PC-9 (cell line): ENCODE measurements around the gene ERBB2. TPM values are rescaled to one million over a fixed set of nuclear protein-coding genes. Genes with fewer than 3 reads are reported as not detected.

Experiments used
- BruUV-seq: library from RNA; stranded (reverse); fragments of 400-500 nt; replicated peaks from 2 replicates; lab custom pipeline; 2021; lab: Mats Ljungman, UMichigan
- CTCF ChIA-PET: fragments of 300-600 bp; sonication (Branson Sonifier 250); formaldehyde crosslinking; loops from one replicate; lab custom pipeline; 2022; ENCODE audit warnings: antibody characterized with exemption; lab: Charles Lee
- POLR2A ChIA-PET: fragments of 300-600 bp; sonication (Branson Sonifier 250); formaldehyde crosslinking; loops from one replicate; lab custom pipeline; 2022; ENCODE audit warnings: antibody characterized with exemption; ENCODE audit not compliant: unreplicated experiment; lab: Charles Lee
- DNase-seq, 2 experiments: peaks; one replicate each; pipeline versions ENCODE4 v3.0.0 to v3.0.0-alpha.2; 2015 to 2022; ENCODE audit warnings: mixed read lengths in 1 of 2
- H2AFZ ChIP-seq: fragments of 200-600 bp; sonication (generic); 2 replicates; pipeline ENCODE4 v1.8.1; 2017; ENCODE audit warnings: antibody characterized with exemption
- H3F3A ChIP-seq: fragments of 200-600 bp; sonication (generic); 2 replicates; pipeline ENCODE4 v1.8.1; 2017; ENCODE audit warnings: antibody characterized with exemption, mild to moderate bottlenecking, low read depth; ENCODE audit not compliant: insufficient read depth
- H3K27ac ChIP-seq: fragments of 200-600 bp; sonication (generic); 2 replicates; pipeline ENCODE4 v1.6.1; 2016; ENCODE audit warnings: mixed run types
- H3K27me3 ChIP-seq: fragments of 200-600 bp; sonication (generic); 2 replicates; pipeline ENCODE4 v1.6.1; 2016; ENCODE audit warnings: low read depth, mixed run types; ENCODE audit not compliant: insufficient read depth
- H3K36me3 ChIP-seq: fragments of 200-600 bp; sonication (generic); 2 replicates; pipeline ENCODE4 v1.6.1; 2016; ENCODE audit warnings: low read depth, mixed run types
- H3K4me1 ChIP-seq: fragments of 200-600 bp; sonication (generic); replicated peaks from 2 replicates; pipeline ENCODE4 v1.6.1; 2016; ENCODE audit warnings: mixed run types; ENCODE audit not compliant: insufficient read depth
- H3K4me2 ChIP-seq: fragments of 200-600 bp; sonication (generic); 2 replicates; pipeline ENCODE4 v1.6.1; 2017; ENCODE audit warnings: mixed run types
- H3K4me3 ChIP-seq: fragments of 200-600 bp; sonication (generic); 2 replicates; pipeline ENCODE4 v1.6.1; 2016; ENCODE audit warnings: mixed run types
- H3K79me2 ChIP-seq: fragments of 200-600 bp; sonication (generic); 2 replicates; pipeline ENCODE4 v1.6.1; 2017; ENCODE audit warnings: low read depth, mixed run types
- H3K9me2 ChIP-seq: fragments of 200-600 bp; sonication (generic); 2 replicates; pipeline ENCODE4 v1.8.1; 2017; ENCODE audit warnings: mild to moderate bottlenecking; ENCODE audit not compliant: insufficient read depth
- H3K9me3 ChIP-seq: fragments of 200-600 bp; sonication (generic); 2 replicates; pipeline ENCODE4 v1.8.1; 2016; ENCODE audit warnings: low read depth; ENCODE audit not compliant: insufficient read depth
- H4K20me1 ChIP-seq: fragments of 200-600 bp; sonication (generic); 2 replicates; pipeline ENCODE4 v1.8.1; 2017; ENCODE audit not compliant: insufficient read depth
- CTCF ChIP-seq: fragments of 200-600 bp; sonication (generic); conservative IDR thresholded peaks from 2 replicates; pipeline ENCODE4 v1.6.1; 2017; ENCODE audit warnings: mixed run types, antibody characterized with exemption, mild to moderate bottlenecking, moderate library complexity
- EZH2 ChIP-seq: fragments of 200-600 bp; sonication (generic); IDR thresholded peaks from 2 replicates; pipeline ENCODE4 v1.8.0; 2017; ENCODE audit warnings: antibody characterized with exemption, low read depth
- intact Hi-C: fragments of 100-400 bp; cut with micrococcal nuclease; formaldehyde crosslinking; loops from one replicate; pipeline ENCODE4 v1.10.0; 2022; ENCODE audit not compliant: unreplicated experiment
- total RNA-seq: library from RNA; stranded (reverse); gene quantifications from 2 replicates; pipeline ENCODE4 v1.2.3, GENCODE V29; 2021

Gene ERBB2
- total RNA-seq, 1 experiment from 2014 or later = 90.6 TPM

DNA sequence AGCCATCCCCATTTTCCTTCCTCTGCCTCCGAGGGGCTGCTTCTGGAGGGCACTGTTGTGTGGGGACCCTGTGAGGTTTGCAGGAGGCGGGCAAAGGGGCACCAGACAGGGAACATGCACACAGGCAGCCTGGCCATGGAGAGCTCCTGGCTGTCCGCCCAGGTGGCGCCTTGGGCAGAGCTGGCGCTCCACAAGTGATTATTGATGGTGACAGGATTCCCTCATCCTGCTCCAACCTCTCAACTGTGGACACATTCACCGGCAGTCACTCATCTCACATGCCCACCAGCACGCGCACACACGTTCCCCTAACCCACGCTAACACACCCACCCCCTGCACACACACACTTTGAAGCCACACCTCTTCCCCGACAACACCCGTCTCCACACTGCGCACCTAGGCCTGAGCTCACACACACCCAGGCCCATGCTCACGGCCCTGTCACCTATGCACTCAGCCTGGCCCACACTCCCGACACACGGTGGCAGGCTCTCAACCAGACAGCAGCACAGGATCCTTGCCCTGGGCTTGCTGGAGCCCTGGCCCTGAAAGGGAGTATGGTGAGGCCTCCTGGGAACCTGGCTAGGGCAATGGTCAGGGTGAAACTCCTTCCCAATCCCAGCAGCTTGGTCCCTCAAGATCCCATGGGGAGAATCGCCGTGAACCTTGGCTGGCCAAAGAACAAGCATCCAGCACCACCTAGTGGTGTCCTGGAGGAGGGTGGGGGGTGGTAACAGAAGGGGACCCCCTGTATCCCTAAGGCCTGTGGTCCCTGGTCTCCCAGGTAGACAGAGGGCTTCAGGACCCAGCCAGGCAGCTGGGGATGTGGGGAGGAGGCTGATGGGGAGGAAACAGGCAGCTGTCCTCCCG is 28.0 kb upstream of the ERBB2 start:
- no peak overlapping the region for H2AFZ ChIP-seq
- TF ChIP-seq EZH2 (no peak), CTCF (peak; percentile 63)
- H3K27me3 ChIP-seq = no peaks in the 10 kb centered on the region
- BruUV-seq = no TSS peak
- H4K20me1 ChIP-seq = no peaks in the 10 kb centered on the region
- no peaks in the 10 kb centered on the region for H3K79me2 ChIP-seq
- no peak overlapping the region for H3K4me2 ChIP-seq
- no peaks in the 10 kb centered on the region for H3K9me2 ChIP-seq
- POLR2A ChIA-PET = interaction anchor here (0.9 kb wide), 1 partner anchor 58 kb away, joined by 3 read pairs; no protein-coding TSS in a partner anchor
- H3K36me3 ChIP-seq = no peaks in the 10 kb centered on the region
- no peak for DNase-seq
- intact Hi-C loops = loop anchor here (2.0 kb wide), 1 partner anchor 49 kb away; no protein-coding TSS in a partner anchor
- CTCF ChIA-PET = interaction anchor here (1.7 kb wide), 1 partner anchor 20 kb away, joined by 4 read pairs; no protein-coding TSS in a partner anchor
- H3K4me1 ChIP-seq = peaks cover 52% of the 10 kb centered on the region
- H3F3A ChIP-seq = peaks cover 36% of the 10 kb centered on the region
- no peak overlapping the region for H3K4me3 ChIP-seq
- H3K27ac ChIP-seq = no peak overlapping the region
- H3K9me3 ChIP-seq = no peaks in the 10 kb centered on the region

- Histone ChIP-seq H3K36me3 (no peaks in the 10 kb centered on the region), H3K4me2 (no peak overlapping the region), H4K20me1 (no peaks in the 10 kb centered on the region), H3K79me2 (no peaks in the 10 kb centered on the region), H3F3A (peaks cover 37% of the 10 kb centered on the region), H3K9me2 (no peaks in the 10 kb centered on the region), H3K4me1 (peaks cover 44% of the 10 kb centered on the region), H3K4me3 (no peak overlapping the region), H3K9me3 (no peaks in the 10 kb centered on the region), H2AFZ (no peak overlapping the region), H3K27ac (no peak overlapping the region), H3K27me3 (no peaks in the 10 kb centered on the region)
- CTCF ChIA-PET = interaction anchor here (1.7 kb wide), 1 partner anchor 21 kb away, joined by 4 read pairs; no protein-coding TSS in a partner anchor
- intact Hi-C loops = loop anchor here (2.0 kb wide), 1 partner anchor 50 kb away; no protein-coding TSS in a partner anchor
- DNase-seq = no peak
- BruUV-seq = no TSS peak
- POLR2A ChIA-PET = no interaction called here
- TF ChIP-seq CTCF (peak; percentile 33; the same call in 1 of the 2 replicates), EZH2 (no peak)
These were observed 27.1 kb upstream of the ERBB2 start for GRCh38 chr17:39672522-39673334.
